Right renal pelvis (tissue), 4 donors: ENCODE measurements around the gene ROBO2. TPM values are rescaled to one million over a fixed set of nuclear protein-coding genes. Genes with fewer than 3 reads are reported as not detected.
A peak's percentile ranks its signal among the peaks of the same experiment; 100 is the strongest.
"Not testable (repeated sequence)": the region's sequence is repeated elsewhere in the genome, so short reads cannot be mapped to it uniquely, and the experiment has no call there.

ENCODE experiments used
- DNase-seq, 4 donors: peaks; one replicate each; pipeline ENCODE4 v3.0.0-alpha.2; 2013; ENCODE audit warnings: low read depth in 4 of 4, low spot score in 3 of 4, missing footprints in 1 of 4
- polyA plus RNA-seq, 4 donors: library from polyadenylated mRNA; unstranded; fragments of 120-200 nt; gene quantifications; one replicate each; pipeline ENCODE4 v1.2.1, GENCODE V29; 2013; ENCODE audit not compliant: insufficient read length in 4 of 4

The ROBO2 gene
- polyA plus RNA-seq, 4 donors: 78.4 to 95.2 (median 85.1) TPM

GRCh38 chr3:77381431-77381830 lies 341.5 kb downstream of the ROBO2 start:
- DNase-seq: no peak

DNA sequence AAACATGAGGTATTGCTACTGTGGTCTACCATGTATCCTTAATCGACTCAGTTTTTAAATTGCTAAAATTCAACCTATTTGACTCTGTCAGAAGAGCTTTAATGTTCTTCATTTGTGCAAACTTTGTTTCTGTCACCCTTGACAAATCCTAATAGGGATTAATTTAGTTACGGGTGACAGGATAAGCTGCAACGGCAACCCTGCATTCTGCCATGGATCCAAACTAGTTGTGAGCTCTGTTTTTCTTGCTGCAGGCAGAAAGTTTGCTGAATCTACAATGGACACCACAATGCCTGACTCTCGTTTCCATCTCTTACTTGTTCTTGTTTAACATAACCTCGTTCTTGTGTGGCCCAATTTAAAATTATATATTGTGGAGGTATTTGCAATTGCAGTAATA lies 352.3 kb downstream of the ROBO2 start:
- DNase-seq: no peak

- DNase-seq: no peak
Observed at GRCh38 chr3:77394046-77394445, 354.1 kb downstream of the ROBO2 start.

DNA sequence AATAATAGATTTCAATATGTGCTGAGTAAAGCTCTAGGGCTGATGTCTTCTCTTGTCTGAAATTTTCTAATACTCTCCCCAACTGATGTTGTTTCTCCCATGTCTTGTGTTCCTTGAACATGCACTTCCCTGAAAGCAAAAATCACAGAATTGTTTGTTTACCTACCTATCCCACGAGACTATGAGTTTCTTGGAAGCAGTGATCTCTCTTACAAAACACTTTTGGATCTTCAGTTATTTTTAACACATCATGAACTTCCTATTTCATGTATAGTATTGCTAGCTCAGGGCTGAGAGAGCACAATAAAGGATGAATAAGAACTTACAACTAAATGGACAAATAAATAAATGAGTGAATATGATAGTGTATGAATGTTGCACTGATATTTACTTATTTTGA lies 365.0 kb downstream of the ROBO2 start:
- no peak for DNase-seq

- no peak for DNase-seq
Observed at GRCh38 chr3:77407441-77407840, 367.5 kb downstream of the ROBO2 start.

- not testable (repeated sequence) for DNase-seq
Observed at GRCh38 chr3:77410334-77410733, 370.4 kb downstream of the ROBO2 start.

- DNase-seq: no peak
Observed at GRCh38 chr3:77411334-77411733, 371.4 kb downstream of the ROBO2 start.

- no peak for DNase-seq
Observed at GRCh38 chr3:77412021-77412438, 372.1 kb downstream of the ROBO2 start.

DNA sequence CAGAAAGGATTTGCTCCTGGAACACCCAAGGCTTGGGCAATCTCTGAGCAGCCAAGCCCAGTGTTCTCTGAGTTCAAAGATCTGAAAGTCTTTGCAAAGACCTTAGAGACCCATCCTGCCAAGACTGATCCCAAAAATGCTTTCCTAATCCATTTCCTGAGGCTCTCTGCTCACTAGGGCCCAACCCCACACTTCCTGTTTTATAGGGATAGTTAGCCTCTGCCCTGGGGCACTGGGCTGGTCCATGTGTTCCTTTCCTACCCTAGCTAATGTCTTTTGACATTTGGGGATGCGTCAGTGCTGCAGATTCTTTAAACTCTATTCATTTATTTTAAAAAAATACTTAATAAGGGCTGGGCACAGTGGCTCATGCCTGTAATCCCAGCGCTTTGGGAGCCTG lies 372.7 kb downstream of the ROBO2 start:
- no peak for DNase-seq

- no peak for DNase-seq
Observed at GRCh38 chr3:77414881-77415280, 375.0 kb downstream of the ROBO2 start.

- no peak for DNase-seq
Observed at GRCh38 chr3:77420336-77420735, 380.4 kb downstream of the ROBO2 start.

- DNase-seq: no peak
Observed at GRCh38 chr3:77421916-77422315, 382.0 kb downstream of the ROBO2 start.

GRCh38 chr3:77426531-77426930 lies 386.6 kb downstream of the ROBO2 start:
- no peak for DNase-seq

- DNase-seq: no peak
Observed at GRCh38 chr3:77427528-77427927, 387.6 kb downstream of the ROBO2 start.

DNA sequence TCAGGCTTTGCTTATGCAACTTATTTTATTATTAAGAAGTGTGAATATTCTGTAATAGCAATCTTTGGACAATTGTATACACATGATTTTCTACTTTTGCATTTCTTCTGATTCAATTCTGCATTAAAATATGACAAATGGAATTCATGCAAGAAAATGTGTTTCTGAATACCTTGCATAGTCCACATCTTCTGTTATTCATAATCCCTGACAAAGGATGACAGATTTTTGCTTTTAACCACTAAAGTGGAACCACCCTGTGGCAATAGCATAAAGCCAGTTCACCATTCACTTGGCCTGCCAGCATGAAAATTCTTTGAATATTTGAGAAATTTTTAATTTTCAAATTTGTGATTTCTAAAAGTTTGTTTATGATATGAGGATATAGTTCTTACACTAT lies 397.0 kb downstream of the ROBO2 start:
- DNase-seq: no peak

GRCh38 chr3:77446084-77446483 lies 406.2 kb downstream of the ROBO2 start:
- no peak for DNase-seq

DNA sequence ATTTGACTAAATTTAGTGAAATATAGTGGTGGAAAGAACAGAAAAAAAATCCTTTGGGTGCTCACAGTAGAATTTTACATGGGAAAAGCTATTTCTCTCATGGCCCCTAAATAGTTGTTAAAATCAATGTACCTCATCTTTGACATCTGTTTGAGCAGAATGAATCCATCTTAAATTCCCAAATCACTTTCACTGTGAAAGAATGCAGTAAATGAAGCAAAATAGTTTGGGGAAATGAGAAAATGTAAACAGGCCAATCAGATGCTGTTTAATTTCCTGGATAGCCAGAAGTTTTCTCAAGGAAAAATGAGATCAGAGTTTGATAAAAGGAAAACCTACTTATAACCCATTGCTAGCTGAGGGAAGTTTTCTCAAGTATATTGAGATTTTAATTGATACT lies 406.9 kb downstream of the ROBO2 start:
- DNase-seq: no peak

DNA sequence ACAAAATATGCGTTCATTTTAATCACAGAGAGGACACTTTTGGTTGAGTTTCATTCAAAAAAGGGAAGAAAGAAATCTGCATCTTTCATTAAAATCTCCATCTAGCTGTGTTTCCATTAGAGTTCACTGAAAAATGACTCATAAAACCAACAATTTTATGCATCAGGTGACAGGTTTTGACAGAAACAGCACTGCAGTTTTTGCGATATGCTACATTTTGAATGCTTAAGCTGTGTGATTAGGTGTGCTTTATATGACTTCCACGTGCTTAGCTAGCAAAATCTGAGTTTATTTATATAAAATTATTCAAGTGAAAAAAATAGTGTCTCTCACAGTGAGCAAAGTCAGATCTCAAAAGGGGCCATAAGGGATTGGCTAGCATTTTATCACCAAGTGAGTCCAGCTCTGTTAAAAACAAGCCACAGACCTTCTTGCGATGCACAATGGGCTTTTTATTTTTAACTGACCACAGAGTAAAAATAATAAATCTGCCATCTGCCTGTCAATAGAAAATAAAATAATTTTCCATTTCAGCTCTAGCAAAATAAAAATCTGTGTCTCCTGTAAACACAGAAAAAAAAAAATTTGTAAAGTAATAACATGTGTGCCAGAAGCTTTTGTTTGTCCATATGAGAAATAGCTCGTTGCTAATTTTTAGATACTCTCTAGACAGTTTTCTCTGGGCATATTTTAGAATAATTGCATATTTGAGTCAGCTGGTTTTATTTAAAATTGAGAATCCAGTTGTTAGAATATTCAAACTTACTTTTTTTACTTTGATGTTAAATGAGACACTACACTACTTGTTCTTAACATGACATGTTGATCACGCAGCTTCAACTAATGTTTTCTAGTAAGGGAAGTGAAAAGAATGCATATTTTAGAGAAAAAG lies 409.8 kb downstream of the ROBO2 start:
- no peak for DNase-seq

DNA sequence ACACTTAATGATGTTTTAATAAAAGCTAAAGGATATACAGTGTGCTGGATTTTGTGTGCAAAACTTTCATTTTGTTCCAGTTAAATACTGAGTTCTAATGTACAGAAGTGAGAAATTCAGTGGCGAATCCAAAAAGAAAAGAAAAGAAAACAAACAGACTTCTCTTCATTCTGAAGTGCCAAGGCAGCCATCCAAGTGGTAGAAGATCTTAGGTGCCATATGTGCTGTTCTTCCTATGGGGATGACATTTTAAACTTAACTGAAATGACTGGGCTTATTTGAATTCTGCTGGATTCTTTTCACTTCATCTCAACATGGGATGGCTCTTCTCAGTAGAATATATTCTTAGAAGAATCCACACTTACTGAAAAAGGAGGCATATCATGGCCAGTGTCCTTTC lies 416.5 kb downstream of the ROBO2 start:
- DNase-seq: no peak

GRCh38 chr3:77456906-77457305 lies 417.0 kb downstream of the ROBO2 start:
- peak in 1 of 4 donors; percentile 7 for DNase-seq

GRCh38 chr3:77459926-77460325 lies 420.0 kb downstream of the ROBO2 start:
- no peak for DNase-seq

GRCh38 chr3:77460326-77460725 lies 420.4 kb downstream of the ROBO2 start:
- DNase-seq: no peak

DNA sequence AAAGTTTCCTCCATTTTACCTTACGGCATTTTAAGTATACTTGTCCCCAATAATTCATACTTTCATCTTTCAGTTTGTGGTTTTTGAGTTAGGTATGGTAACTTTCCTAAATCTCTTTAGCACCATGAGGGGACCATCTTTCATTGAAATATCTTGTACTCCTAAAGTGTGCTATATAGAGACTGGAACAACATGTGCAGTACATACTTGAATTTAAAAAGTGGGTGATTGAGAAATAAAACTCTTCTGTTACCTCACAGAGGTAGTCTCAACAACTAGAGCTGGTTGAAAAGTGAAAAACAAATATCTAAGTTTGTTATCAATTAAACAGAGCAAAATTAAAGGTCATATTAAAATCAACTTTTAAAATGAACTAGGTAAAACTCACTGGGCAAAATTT lies 423.1 kb downstream of the ROBO2 start:
- DNase-seq: no peak
